Ovary (tissue), 3 donors: ENCODE results near the gene UQCRC1.

Experiments
- POLR2A ChIP-seq: fragments of 450-650 bp; IDR thresholded peaks from one replicate; pipeline ENCODE4 v1.6.1; 2017; ENCODE audit warnings: antibody characterized with exemption, mild to moderate bottlenecking, moderate library complexity
- TF ChIP-seq, protein P1 (sequence below), 3 donors: fragments of 450-650 bp in 2 of 3; fragments of 200-600 bp in 1 of 3; IDR thresholded peaks; one replicate each; pipeline versions ENCODE4 v1.5.1 to v1.8.0; 2016 to 2022; ENCODE audit warnings: antibody characterized with exemption in 3 of 3, mild to moderate bottlenecking in 1 of 3
- donor health status: DM: no; HTN: no; CAD: no.

- TF ChIP-seq, protein P1, sequence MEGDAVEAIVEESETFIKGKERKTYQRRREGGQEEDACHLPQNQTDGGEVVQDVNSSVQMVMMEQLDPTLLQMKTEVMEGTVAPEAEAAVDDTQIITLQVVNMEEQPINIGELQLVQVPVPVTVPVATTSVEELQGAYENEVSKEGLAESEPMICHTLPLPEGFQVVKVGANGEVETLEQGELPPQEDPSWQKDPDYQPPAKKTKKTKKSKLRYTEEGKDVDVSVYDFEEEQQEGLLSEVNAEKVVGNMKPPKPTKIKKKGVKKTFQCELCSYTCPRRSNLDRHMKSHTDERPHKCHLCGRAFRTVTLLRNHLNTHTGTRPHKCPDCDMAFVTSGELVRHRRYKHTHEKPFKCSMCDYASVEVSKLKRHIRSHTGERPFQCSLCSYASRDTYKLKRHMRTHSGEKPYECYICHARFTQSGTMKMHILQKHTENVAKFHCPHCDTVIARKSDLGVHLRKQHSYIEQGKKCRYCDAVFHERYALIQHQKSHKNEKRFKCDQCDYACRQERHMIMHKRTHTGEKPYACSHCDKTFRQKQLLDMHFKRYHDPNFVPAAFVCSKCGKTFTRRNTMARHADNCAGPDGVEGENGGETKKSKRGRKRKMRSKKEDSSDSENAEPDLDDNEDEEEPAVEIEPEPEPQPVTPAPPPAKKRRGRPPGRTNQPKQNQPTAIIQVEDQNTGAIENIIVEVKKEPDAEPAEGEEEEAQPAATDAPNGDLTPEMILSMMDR (IDR thresholded peaks at IDR 0.05) = peak; percentile 63 to 90 (median 71)
- TF ChIP-seq POLR2A = no peak
Observed at GRCh38 chr3:48656061-48656840, 46.8 kb upstream of the UQCRC1 start.
